ENCODE results near the gene ARMS2.

ARMS2 gene

GRCh38 chr10:122463466-122464249, 9.2 kb downstream of the ARMS2 start:
- no peak for TF ChIP-seq CTCF (IDR thresholded peaks at IDR 0.05; ENCODE audit: control insufficient read depth, insufficient read depth, low read depth, low read length, missing control alignments)
- no peak for DNase-seq (ENCODE audit: low read depth)
- H3K4me3 ChIP-seq (ENCODE audit: control insufficient read depth, low read depth, low read length): peak overlapping the region; percentile 85

- H3K4me3 ChIP-seq (ENCODE audit: control insufficient read depth, low read depth, low read length): no peak overlapping the region
- no peak for DNase-seq (ENCODE audit: low read depth)
- TF ChIP-seq CTCF (IDR thresholded peaks at IDR 0.05; ENCODE audit: control insufficient read depth, insufficient read depth, low read depth, low read length, missing control alignments): no peak
These were observed 9.7 kb downstream of the ARMS2 start for GRCh38 chr10:122464250-122464510.

GRCh38 chr10:122464586-122464985, 10.1 kb downstream of the ARMS2 start:
- no peak for DNase-seq (ENCODE audit: low read depth)
- TF ChIP-seq CTCF (IDR thresholded peaks at IDR 0.05; ENCODE audit: control insufficient read depth, insufficient read depth, low read depth, low read length, missing control alignments): no peak
- H3K4me3 ChIP-seq (ENCODE audit: control insufficient read depth, low read depth, low read length): no peak overlapping the region

GRCh38 chr10:122465401-122466040, 11.1 kb downstream of the ARMS2 start:
- no peak for TF ChIP-seq CTCF (IDR thresholded peaks at IDR 0.05; ENCODE audit: control insufficient read depth, insufficient read depth, low read depth, low read length, missing control alignments)
- DNase-seq (ENCODE audit: low read depth): no peak
- no peak overlapping the region for H3K4me3 ChIP-seq (ENCODE audit: control insufficient read depth, low read depth, low read length)

GRCh38 chr10:122466951-122467381, 12.5 kb downstream of the ARMS2 start:
- TF ChIP-seq CTCF (IDR thresholded peaks at IDR 0.05; ENCODE audit: control insufficient read depth, insufficient read depth, low read depth, low read length, missing control alignments): peak; percentile 1
- no peak for DNase-seq (ENCODE audit: low read depth)
- no peak overlapping the region for H3K4me3 ChIP-seq (ENCODE audit: control insufficient read depth, low read depth, low read length)

GRCh38 chr10:122467701-122468100, 13.2 kb downstream of the ARMS2 start:
- TF ChIP-seq CTCF (IDR thresholded peaks at IDR 0.05; ENCODE audit: control insufficient read depth, insufficient read depth, low read depth, low read length, missing control alignments): no peak
- no peak overlapping the region for H3K4me3 ChIP-seq (ENCODE audit: control insufficient read depth, low read depth, low read length)
- no peak for DNase-seq (ENCODE audit: low read depth)

Measured in AG09309 (cell line).